Epithelial cell of esophagus (primary cell): Measurements from ENCODE around the gene GRIK2.
A peak's percentile ranks its signal among the peaks of the same experiment; 100 is the strongest.
"Not testable (repeated sequence)": the region's sequence is repeated elsewhere in the genome, so short reads cannot be mapped to it uniquely, and the experiment has no call there.

ENCODE experiments used
- DNase-seq: peaks from one replicate; pipeline ENCODE4 v3.0.0; 2010; ENCODE audit warnings: low read depth
- H3K4me3 ChIP-seq: 2 replicates; pipeline ENCODE4 v1.5.1; 2011; ENCODE audit warnings: mild to moderate bottlenecking, low read length, control low read depth
- CTCF ChIP-seq: IDR thresholded peaks from 2 replicates; pipeline ENCODE4 v1.5.1; 2011; ENCODE audit warnings: low read depth, mild to moderate bottlenecking, low read length, control low read depth, inconsistent platforms; ENCODE audit not compliant: insufficient read depth; ENCODE audit errors: missing control alignments

GRIK2 gene

GRCh38 chr6:101633081-101633480 is 239.6 kb downstream of the GRIK2 start:
- DNase-seq, result no peak
- H3K4me3 ChIP-seq, result no peak overlapping the region
- TF ChIP-seq CTCF, result no peak

- H3K4me3 ChIP-seq, result not testable (repeated sequence)
- DNase-seq, result peak; percentile 8
Measured at GRCh38 chr6:101638865-101639264, 245.4 kb downstream of the GRIK2 start.

GRCh38 chr6:101640131-101640530 is 246.6 kb downstream of the GRIK2 start:
- DNase-seq, result no peak

GRCh38 chr6:101645770-101646169 is 252.3 kb downstream of the GRIK2 start:
- no peak for TF ChIP-seq CTCF

More at GRCh38 chr6:101640131-101640530, 246.6 kb downstream of the GRIK2 start:
- H3K4me3 ChIP-seq, result no peak overlapping the region
- TF ChIP-seq CTCF, result no peak

GRCh38 chr6:101650402-101651100 is 257.0 kb downstream of the GRIK2 start:
- DNase-seq, result no peak
- no peak overlapping the region for H3K4me3 ChIP-seq
- no peak for TF ChIP-seq CTCF

More at GRCh38 chr6:101645770-101646169, 252.3 kb downstream of the GRIK2 start:
- no peak for DNase-seq
- H3K4me3 ChIP-seq, result no peak overlapping the region

GRCh38 chr6:101652079-101652478 is 258.6 kb downstream of the GRIK2 start:
- no peak overlapping the region for H3K4me3 ChIP-seq
- no peak for DNase-seq
- TF ChIP-seq CTCF, result no peak

GRCh38 chr6:101655109-101655508 is 261.6 kb downstream of the GRIK2 start:
- no peak for TF ChIP-seq CTCF
- H3K4me3 ChIP-seq, result no peak overlapping the region
- no peak for DNase-seq
